ENCODE results near the gene MYO7B.

Gene MYO7B

GRCh38 chr2:127599211-127599610 is 63.7 kb downstream of the MYO7B start:
- H3K23ac ChIP-seq (ENCODE audit: low read length) = no peak overlapping the region
- H3K4me2 ChIP-seq (ENCODE audit: low read length) = no peak overlapping the region
- DNase-seq = no peak
- H4K8ac ChIP-seq (ENCODE audit: low read depth, low read length) = no peak overlapping the region
- no peaks in the 10 kb centered on the region for H3K27me3 ChIP-seq (ENCODE audit: insufficient read depth, low read length, poor library complexity)
- WGBS (ENCODE audit: extremely low coverage, insufficient coverage, low lambda C conversion rate) = no CpG with 5 or more reads among the region's 3 CpGs
- no peak overlapping the region for H2BK5ac ChIP-seq (ENCODE audit: low read length)
- H3K27ac ChIP-seq (ENCODE audit: low read depth, low read length) = no peak overlapping the region
- no peak overlapping the region for H3K56ac ChIP-seq (ENCODE audit: low read length)
- H2BK120ac ChIP-seq (ENCODE audit: low read depth, low read length) = no peak overlapping the region
- no peaks in the 10 kb centered on the region for H3K79me2 ChIP-seq (ENCODE audit: control insufficient read depth, insufficient read depth, low read length)
- H3K9ac ChIP-seq (ENCODE audit: low read length) = no peak overlapping the region
- no peak overlapping the region for H3K18ac ChIP-seq (ENCODE audit: low read length)
- H3K4ac ChIP-seq (ENCODE audit: low read depth, low read length) = no peak overlapping the region
- H2AK5ac ChIP-seq (ENCODE audit: low read length) = no peak overlapping the region
- no peaks in the 10 kb centered on the region for H3K36me3 ChIP-seq (ENCODE audit: control insufficient read depth, insufficient read depth, low read length)
- no peaks in the 10 kb centered on the region for H3K79me1 ChIP-seq (ENCODE audit: low read length)
- no peak overlapping the region for H2BK15ac ChIP-seq (replicated peaks; ENCODE audit: low read depth)
- H3K4me3 ChIP-seq (ENCODE audit: low read length) = no peak overlapping the region
- H4K5ac ChIP-seq (ENCODE audit: low read length) = no peak overlapping the region
- H3K4me1 ChIP-seq (ENCODE audit: control insufficient read depth, low read depth, low read length) = no peaks in the 10 kb centered on the region

- no peak for DNase-seq
Observed at GRCh38 chr2:127604986-127605385, 69.5 kb downstream of the MYO7B start.

DNA sequence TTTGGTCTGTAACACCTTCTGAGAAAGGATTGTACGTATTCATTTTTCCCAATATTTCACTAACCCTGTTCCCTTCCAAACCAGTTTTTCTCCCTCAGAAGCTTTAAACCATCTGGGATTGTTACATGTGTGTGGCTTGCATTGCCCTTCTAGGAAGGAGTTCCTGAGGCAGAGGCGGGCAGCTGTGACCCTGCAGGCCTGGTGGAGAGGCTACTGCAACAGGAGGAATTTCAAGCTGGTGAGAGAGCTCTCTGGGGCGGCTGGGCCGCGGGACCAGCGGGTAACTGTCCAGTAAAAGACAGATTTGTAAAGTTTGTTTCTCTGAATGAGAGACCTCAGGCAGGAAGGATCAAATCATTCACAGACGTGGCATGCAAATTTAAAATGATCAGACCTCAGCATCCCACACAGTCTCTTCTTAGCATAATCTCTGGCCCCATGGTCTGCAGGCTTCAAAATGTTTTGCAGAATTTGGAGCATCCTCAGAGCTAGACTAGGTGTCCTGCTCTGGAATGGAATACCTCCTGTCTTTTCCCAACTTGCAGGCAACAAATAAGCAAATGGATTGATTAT is 70.3 kb downstream of the MYO7B start:
- no CpG with 5 or more reads among the region's 7 CpGs for WGBS (ENCODE audit: extremely low coverage, insufficient coverage, low lambda C conversion rate)

More at GRCh38 chr2:127604986-127605385, 69.5 kb downstream of the MYO7B start:
- Histone ChIP-seq H3K18ac (ENCODE audit: low read length) (no peak overlapping the region), H4K8ac (ENCODE audit: low read depth, low read length) (no peak overlapping the region), H3K9ac (ENCODE audit: low read length) (no peak overlapping the region), H3K56ac (ENCODE audit: low read length) (no peak overlapping the region), H3K4me3 (ENCODE audit: low read length) (no peak overlapping the region), H3K36me3 (ENCODE audit: control insufficient read depth, insufficient read depth, low read length) (no peaks in the 10 kb centered on the region), H3K23ac (ENCODE audit: low read length) (no peak overlapping the region), H3K4me1 (ENCODE audit: control insufficient read depth, low read depth, low read length) (no peaks in the 10 kb centered on the region), H3K27me3 (ENCODE audit: insufficient read depth, low read length, poor library complexity) (no peaks in the 10 kb centered on the region), H3K79me2 (ENCODE audit: control insufficient read depth, insufficient read depth, low read length) (no peaks in the 10 kb centered on the region), H2BK15ac (replicated peaks; ENCODE audit: low read depth) (no peak overlapping the region), H2AK5ac (ENCODE audit: low read length) (no peak overlapping the region), H2BK5ac (ENCODE audit: low read length) (no peak overlapping the region), H3K4ac (ENCODE audit: low read depth, low read length) (no peak overlapping the region), H3K79me1 (ENCODE audit: low read length) (no peaks in the 10 kb centered on the region), H3K27ac (ENCODE audit: low read depth, low read length) (no peak overlapping the region), H4K5ac (ENCODE audit: low read length) (no peak overlapping the region), H2BK120ac (ENCODE audit: low read depth, low read length) (no peak overlapping the region), H3K4me2 (ENCODE audit: low read length) (no peak overlapping the region)
- WGBS (ENCODE audit: extremely low coverage, insufficient coverage, low lambda C conversion rate) = no CpG with 5 or more reads among the region's 8 CpGs

GRCh38 chr2:127606625-127607398 is 71.3 kb downstream of the MYO7B start:
- Histone ChIP-seq H3K56ac (ENCODE audit: low read length) (no peak overlapping the region), H3K23ac (ENCODE audit: low read length) (no peak overlapping the region), H3K4ac (ENCODE audit: low read depth, low read length) (no peak overlapping the region), H4K8ac (ENCODE audit: low read depth, low read length) (no peak overlapping the region), H3K4me3 (ENCODE audit: low read length) (no peak overlapping the region), H3K79me2 (ENCODE audit: control insufficient read depth, insufficient read depth, low read length) (no peaks in the 10 kb centered on the region), H2AK5ac (ENCODE audit: low read length) (no peak overlapping the region), H3K18ac (ENCODE audit: low read length) (no peak overlapping the region), H4K5ac (ENCODE audit: low read length) (no peak overlapping the region), H2BK5ac (ENCODE audit: low read length) (no peak overlapping the region), H2BK15ac (replicated peaks; ENCODE audit: low read depth) (no peak overlapping the region), H3K27ac (ENCODE audit: low read depth, low read length) (no peak overlapping the region), H3K9ac (ENCODE audit: low read length) (no peak overlapping the region), H3K27me3 (ENCODE audit: insufficient read depth, low read length, poor library complexity) (no peaks in the 10 kb centered on the region), H3K4me1 (ENCODE audit: control insufficient read depth, low read depth, low read length) (no peaks in the 10 kb centered on the region), H2BK120ac (ENCODE audit: low read depth, low read length) (no peak overlapping the region), H3K79me1 (ENCODE audit: low read length) (no peaks in the 10 kb centered on the region), H3K36me3 (ENCODE audit: control insufficient read depth, insufficient read depth, low read length) (no peaks in the 10 kb centered on the region), H3K4me2 (ENCODE audit: low read length) (no peak overlapping the region)
- WGBS (ENCODE audit: extremely low coverage, insufficient coverage, low lambda C conversion rate) = no CpG with 5 or more reads among the region's 17 CpGs
- no peak for DNase-seq

More for the DNA sequence above, 70.3 kb downstream of the MYO7B start:
- no peak overlapping the region for H3K56ac ChIP-seq (ENCODE audit: low read length)
- no peaks in the 10 kb centered on the region for H3K27me3 ChIP-seq (ENCODE audit: insufficient read depth, low read length, poor library complexity)
- no peaks in the 10 kb centered on the region for H3K36me3 ChIP-seq (ENCODE audit: control insufficient read depth, insufficient read depth, low read length)
- no peak overlapping the region for H4K5ac ChIP-seq (ENCODE audit: low read length)
- H4K8ac ChIP-seq (ENCODE audit: low read depth, low read length) = no peak overlapping the region
- no peak overlapping the region for H3K4me3 ChIP-seq (ENCODE audit: low read length)
- H3K23ac ChIP-seq (ENCODE audit: low read length) = no peak overlapping the region
- no peak overlapping the region for H2BK15ac ChIP-seq (replicated peaks; ENCODE audit: low read depth)
- no peak overlapping the region for H3K4ac ChIP-seq (ENCODE audit: low read depth, low read length)
- no peak overlapping the region for H3K9ac ChIP-seq (ENCODE audit: low read length)
- no peak overlapping the region for H2BK120ac ChIP-seq (ENCODE audit: low read depth, low read length)
- no peak for DNase-seq
- no peaks in the 10 kb centered on the region for H3K79me1 ChIP-seq (ENCODE audit: low read length)
- H2BK5ac ChIP-seq (ENCODE audit: low read length) = no peak overlapping the region
- no peak overlapping the region for H3K4me2 ChIP-seq (ENCODE audit: low read length)
- no peaks in the 10 kb centered on the region for H3K79me2 ChIP-seq (ENCODE audit: control insufficient read depth, insufficient read depth, low read length)
- no peaks in the 10 kb centered on the region for H3K4me1 ChIP-seq (ENCODE audit: control insufficient read depth, low read depth, low read length)
- no peak overlapping the region for H3K18ac ChIP-seq (ENCODE audit: low read length)
- H3K27ac ChIP-seq (ENCODE audit: low read depth, low read length) = no peak overlapping the region
- H2AK5ac ChIP-seq (ENCODE audit: low read length) = no peak overlapping the region

GRCh38 chr2:127607399-127607908 is 72.0 kb downstream of the MYO7B start:
- Histone ChIP-seq H3K27ac (ENCODE audit: low read depth, low read length) (no peak overlapping the region), H2BK120ac (ENCODE audit: low read depth, low read length) (no peak overlapping the region), H3K79me1 (ENCODE audit: low read length) (no peaks in the 10 kb centered on the region), H2BK15ac (replicated peaks; ENCODE audit: low read depth) (no peak overlapping the region), H4K8ac (ENCODE audit: low read depth, low read length) (no peak overlapping the region), H2AK5ac (ENCODE audit: low read length) (no peak overlapping the region), H3K23ac (ENCODE audit: low read length) (no peak overlapping the region), H3K79me2 (ENCODE audit: control insufficient read depth, insufficient read depth, low read length) (no peaks in the 10 kb centered on the region), H3K4me3 (ENCODE audit: low read length) (no peak overlapping the region), H3K18ac (ENCODE audit: low read length) (no peak overlapping the region), H3K36me3 (ENCODE audit: control insufficient read depth, insufficient read depth, low read length) (no peaks in the 10 kb centered on the region), H2BK5ac (ENCODE audit: low read length) (no peak overlapping the region), H3K4ac (ENCODE audit: low read depth, low read length) (no peak overlapping the region), H3K9ac (ENCODE audit: low read length) (no peak overlapping the region), H3K4me1 (ENCODE audit: control insufficient read depth, low read depth, low read length) (no peaks in the 10 kb centered on the region), H3K4me2 (ENCODE audit: low read length) (no peak overlapping the region), H3K56ac (ENCODE audit: low read length) (no peak overlapping the region), H4K5ac (ENCODE audit: low read length) (no peak overlapping the region), H3K27me3 (ENCODE audit: insufficient read depth, low read length, poor library complexity) (no peaks in the 10 kb centered on the region)
- no CpG with 5 or more reads among the region's 9 CpGs for WGBS (ENCODE audit: extremely low coverage, insufficient coverage, low lambda C conversion rate)
- DNase-seq = no peak
